HuH-7 (cell line): Measurements from ENCODE around the gene DELE1.
A peak's percentile ranks its signal among the peaks of the same experiment; 100 is the strongest.

Experiments
- DNase-seq: peaks from one replicate; pipeline ENCODE4 v3.0.0; 2011; ENCODE audit warnings: low spot score

DELE1 gene, protein sequence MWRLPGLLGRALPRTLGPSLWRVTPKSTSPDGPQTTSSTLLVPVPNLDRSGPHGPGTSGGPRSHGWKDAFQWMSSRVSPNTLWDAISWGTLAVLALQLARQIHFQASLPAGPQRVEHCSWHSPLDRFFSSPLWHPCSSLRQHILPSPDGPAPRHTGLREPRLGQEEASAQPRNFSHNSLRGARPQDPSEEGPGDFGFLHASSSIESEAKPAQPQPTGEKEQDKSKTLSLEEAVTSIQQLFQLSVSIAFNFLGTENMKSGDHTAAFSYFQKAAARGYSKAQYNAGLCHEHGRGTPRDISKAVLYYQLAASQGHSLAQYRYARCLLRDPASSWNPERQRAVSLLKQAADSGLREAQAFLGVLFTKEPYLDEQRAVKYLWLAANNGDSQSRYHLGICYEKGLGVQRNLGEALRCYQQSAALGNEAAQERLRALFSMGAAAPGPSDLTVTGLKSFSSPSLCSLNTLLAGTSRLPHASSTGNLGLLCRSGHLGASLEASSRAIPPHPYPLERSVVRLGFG

DNA sequence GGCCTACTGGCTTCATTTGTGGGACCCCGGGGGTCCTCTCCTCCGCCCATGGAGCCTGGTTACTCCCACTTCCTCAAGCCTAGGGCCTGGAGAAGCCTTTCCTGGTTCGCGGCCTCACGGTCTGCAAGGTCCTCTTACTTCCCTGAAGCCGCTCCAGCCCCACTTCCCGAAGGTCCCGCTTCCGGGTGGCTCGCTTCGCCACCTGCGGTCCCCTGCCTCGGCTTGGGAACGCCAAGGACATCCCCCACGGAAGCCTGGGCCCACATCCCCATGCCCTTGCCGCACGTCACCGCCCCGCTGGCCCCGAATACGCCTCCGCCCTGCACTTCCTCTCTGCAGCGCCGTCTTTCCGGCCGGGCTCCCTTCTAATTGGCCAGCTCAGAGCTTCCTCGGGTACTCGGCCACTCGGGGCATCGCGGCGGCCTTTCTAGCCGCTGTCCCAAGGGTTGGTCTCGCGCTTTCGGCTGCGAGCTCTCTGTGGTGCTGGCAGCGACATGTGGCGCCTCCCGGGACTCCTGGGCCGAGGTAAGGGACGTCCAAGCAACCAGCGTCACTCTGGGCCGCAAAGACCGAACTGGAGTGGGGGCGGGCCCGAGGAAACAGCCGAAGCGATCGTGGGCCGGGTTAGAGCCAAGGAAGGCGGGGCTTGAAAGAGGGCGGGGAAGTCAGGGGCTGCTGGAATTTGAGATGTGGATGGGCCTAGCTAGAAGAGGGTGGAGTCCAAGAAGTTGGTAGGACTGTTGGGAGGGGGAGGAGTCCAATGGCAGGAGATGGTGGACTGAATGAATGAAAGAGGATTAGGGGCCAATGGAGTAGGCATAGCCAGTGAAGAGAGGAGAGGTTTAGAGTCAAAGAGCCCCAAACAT is at the start of gene DELE1:
Gene DELE1, plus strand, starts transcription at position 424 of the 866 bp plus-strand sequence. Its CDS starts 71 bp downstream, at position 495.
- DNase-seq: peak; percentile 91

DNA sequence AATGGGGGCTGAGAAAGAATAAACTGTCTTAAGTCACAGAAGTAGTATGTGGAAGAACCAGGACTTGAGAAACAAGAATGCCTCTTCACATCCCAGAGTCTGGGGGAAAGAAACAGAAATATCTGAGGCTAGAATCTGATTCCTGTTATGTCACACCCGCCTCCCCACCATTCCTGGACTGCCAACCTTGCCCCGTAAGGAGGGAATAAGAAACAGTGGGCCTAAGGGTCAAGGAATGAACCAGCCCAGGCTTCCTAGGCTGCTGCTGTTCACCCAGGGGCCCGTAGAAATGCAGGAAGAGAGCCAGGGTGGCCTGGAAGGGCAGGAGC is 49.8 kb upstream of the DELE1 start:
- no peak for DNase-seq

DNA sequence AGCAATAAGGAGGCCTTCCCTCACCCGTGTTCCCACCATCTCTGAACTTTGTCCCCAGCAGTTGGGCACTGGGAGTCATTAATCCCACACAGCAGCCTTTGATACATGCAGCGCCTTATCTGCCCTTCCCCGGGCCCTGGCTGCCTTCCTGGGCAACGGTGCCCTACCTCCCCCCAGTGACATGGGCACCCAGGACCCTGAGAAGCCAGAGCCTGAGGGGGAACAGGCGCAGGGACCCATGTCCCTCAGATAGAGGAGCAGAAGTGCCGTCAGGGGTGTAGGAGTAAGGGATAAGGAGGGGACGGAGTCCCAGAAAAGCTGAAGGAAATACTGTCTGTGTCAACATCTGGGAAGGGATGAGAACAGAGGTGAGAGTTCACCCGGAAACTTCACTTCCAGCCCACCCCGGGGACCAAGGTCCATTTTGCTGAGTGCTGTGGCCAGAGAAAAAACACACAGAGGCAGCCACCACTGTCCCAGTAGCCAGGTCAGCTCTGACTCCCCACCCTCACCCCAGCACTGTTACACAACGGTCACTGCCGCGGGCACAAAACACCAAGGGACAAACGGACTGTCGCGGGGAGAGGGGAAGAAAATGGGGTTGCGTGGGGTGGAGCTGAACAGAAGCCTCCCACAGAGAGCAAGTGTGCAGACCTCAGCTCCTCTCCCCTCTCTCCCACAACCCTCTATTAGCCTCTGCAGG is 49.3 kb upstream of the DELE1 start:
- DNase-seq: peak; percentile 56

DNA sequence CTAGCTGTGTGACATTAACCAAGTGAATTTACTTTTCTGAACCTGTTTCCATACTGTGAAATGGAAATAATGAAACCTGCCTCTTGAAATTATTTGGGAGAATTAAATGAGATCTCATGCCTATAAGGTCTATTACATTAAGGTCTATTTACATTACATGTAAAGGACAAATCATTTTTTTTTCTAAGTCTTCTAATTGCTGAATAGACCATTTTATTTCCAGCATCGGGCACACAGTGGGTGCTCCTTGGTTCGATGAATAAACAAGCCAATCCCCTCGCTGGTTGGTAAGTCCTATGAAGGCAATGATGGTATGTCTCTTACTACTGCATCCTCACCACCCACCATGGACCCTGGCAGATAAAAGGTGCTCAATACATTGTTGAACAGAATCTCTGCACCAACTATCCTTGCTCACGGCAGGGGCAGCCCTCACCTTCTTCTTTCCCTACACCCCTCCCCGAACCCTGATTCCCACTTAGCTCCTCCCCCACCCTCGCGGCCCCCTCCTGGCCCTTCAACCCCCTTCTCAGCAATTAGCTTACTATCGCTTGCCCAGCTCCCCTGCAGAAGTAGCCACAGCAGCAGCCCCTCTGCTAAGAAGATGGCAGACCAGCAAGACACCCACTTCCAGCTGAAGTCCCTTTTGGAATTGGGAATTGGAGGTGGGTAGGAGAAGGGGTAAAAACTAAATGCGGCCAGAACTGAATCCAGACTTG is 48.5 kb upstream of the DELE1 start:
- DNase-seq: no peak

DNA sequence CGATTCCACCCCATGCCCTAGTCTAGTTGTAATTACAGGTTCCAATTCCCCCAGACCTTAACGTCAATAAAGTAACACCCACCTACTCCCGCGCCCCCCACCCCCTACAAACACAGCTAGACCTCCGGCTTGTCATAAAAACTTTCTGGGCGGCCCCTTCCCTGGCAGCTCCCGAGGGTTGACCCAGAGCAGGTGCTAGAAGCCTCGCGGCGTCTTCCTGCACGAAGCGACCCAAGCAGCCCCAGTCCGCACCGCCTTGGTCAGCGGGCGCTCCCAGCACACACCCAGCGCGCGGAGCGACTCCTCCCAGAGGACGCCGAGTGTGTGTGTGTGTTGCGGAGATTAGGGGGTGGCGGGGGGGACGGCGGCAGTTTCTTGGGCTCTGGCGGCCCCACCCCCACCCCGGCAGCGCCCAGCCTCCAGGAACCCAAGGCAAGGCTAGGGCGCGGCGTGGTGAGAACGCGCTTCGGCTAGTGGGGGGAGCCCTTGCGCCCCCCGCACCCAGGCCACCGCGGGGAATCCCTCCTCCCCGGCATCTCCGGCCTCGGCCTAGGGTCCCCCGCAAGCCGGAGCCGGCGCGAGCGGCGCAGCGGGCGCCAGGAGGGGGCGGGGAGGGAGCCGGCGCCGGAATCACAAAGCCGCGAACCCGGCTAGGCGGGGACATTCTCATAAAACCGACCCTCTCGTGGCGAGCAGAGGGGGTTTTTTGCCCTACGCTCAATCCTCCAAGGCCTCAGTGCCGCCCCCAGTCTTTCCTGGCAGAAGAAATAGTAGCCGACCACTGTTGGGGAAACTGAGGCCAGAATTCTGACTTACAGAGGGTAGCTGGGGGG is 47.7 kb upstream of the DELE1 start:
- DNase-seq: no peak

DNA sequence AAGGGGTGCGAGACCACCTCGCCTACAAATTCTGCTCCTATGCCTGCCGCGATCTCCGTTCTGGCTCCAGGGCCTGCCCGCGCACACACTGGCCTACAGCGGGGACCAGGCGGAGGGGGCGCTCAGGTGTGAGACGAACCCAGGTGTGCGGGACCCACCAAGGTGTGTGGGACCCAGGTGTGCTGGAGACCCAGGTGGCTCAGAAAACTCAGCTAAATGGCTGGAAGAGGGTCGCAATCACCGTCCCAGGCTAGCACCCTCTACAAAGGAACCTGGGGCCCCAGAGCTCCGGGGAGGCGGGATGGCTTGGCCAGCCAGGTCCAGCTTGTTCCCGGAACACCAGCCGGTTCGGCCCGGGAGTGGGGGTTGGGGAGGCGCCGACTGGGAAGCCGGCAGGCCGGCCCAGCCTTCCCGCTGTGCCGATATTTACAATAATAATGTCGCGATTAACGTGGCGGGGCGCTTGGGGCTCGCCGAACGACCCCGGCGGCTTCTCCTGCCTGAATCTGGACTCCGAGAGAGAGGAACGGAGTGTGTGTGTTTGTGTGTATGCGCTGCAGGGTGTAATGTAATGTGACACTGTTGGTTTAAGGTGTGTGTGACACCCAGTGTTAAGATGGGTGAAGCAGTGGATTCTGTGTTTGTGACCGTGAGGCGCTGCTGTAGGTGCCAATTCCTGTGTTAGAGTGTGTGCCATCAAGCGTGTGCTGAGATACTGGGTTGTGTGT is 46.9 kb upstream of the DELE1 start:
- no peak for DNase-seq

DNA sequence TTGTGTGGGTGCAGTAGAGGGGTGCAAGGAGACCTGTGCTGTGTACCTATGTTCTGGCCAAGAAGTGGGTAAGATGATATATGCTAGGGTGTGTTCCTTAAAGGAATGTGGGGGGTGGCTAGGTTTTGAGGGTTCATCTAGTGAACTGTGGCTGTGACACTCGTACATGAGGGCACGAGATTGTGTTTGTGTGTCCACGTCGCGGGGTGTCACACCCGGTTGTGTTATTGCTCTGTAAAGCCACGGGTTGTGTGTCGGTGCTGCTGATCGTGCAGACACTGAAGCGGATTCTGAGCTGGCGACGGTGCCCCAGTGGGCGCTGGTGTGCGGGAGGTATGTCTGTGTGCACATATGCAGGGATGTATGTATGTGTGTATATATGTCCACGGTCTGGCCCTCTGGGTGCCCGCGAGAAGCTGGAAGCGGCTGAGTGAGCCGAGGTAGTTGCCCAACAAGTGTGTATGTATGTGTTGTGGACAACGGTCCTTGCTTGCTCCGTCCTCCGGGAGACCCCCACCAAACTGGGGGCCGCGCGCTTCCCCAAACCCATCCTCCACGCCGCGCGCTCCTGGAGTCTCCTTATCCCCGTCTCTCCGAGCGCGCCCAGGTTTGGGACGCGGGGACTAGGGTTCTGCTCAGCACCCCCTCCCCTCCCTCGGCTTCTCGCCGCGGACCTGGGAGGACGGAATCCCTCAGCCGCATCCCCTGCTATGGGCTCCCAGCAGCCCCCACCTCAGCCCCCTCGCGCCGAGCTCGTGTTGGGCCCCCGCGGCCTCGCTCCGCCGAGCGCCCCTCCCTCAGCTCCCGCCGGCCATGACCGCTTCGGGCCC is 46.1 kb upstream of the DELE1 start:
- DNase-seq: no peak

DNA sequence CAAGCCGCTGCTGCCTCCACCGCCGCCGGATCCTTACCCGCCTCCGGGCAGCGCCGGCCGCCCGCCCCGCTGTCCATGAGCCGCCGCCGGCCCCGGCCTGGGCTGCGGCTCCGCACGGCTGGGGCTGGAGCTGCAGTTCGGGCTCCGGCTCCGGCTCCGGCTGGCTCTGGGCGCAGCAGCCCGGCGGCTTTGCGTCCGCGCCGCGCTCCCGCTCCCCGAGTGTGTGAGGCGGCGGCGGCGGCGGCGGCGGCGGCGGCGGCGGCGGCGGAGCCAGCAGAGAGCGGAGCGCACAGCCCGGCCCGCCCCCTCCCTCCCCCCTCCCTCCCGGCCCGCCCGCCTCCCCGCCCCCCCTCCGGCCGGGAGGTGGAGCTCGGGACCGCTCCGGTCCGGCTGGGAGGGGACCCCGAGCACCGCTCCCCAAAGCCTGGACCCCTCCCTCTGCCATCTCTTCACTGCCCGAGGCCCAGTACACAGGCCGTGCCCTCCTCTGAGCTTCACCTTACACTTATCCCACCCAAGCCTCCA is 45.4 kb upstream of the DELE1 start, which contains the start of gene PCDH1:
Gene PCDH1, minus strand, starts transcription at position 225 of the 525 bp plus-strand sequence. Its CDS starts 148 bp downstream, at position 77.
- DNase-seq: peak; percentile 37

DNA sequence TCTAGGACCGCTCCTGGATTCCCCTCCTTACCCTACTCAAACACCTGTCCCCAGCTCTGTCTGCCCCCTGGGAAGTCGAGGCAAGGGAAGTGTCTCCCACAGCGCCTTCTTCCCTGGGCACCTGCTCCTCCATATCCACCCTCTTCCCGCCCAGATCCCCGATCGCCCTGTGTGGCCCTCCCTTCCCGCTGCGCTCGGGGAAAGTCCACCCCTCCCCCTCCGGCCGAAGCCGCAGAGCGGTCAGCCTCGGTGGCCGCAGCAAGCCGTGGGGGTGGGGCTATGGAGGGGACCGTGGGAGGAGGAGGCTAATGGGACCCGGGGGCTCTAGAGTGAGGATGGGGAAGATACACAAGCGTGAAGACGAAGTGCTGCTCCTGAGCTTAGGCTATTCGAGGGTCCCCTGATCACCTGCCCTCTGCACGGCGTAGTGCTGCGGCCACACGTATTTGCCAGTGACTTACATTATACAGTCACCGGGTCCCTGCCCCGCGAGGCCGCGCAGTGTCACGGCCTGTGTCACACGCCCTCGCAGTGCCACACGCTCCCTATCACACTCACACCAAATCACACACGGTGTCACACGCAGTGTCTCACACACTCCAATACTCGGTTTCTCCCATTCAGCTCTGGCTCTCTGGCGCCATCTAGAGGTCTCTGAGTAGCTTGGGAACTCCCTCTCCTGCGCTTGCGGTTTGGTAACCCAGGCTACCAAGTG is 44.8 kb upstream of the DELE1 start:
- DNase-seq: peak; percentile 83

DNA sequence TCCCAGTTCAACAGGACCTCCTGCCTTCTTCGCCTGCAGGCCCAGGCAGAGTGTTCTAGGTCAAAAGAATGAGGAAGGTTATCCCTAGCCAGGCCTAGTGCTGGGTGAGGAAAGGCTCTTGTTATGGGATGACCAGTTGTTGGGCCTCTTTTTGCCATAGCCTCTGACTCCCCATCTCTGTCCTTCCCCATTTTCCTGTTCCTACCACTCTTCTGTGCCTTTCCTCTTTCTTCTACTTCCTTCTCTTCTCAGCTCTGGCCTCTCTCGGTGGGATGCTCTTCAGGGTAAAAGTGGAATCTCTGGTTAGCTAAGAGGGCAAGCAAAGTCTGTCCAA is 44.3 kb upstream of the DELE1 start:
- DNase-seq: no peak

DNA sequence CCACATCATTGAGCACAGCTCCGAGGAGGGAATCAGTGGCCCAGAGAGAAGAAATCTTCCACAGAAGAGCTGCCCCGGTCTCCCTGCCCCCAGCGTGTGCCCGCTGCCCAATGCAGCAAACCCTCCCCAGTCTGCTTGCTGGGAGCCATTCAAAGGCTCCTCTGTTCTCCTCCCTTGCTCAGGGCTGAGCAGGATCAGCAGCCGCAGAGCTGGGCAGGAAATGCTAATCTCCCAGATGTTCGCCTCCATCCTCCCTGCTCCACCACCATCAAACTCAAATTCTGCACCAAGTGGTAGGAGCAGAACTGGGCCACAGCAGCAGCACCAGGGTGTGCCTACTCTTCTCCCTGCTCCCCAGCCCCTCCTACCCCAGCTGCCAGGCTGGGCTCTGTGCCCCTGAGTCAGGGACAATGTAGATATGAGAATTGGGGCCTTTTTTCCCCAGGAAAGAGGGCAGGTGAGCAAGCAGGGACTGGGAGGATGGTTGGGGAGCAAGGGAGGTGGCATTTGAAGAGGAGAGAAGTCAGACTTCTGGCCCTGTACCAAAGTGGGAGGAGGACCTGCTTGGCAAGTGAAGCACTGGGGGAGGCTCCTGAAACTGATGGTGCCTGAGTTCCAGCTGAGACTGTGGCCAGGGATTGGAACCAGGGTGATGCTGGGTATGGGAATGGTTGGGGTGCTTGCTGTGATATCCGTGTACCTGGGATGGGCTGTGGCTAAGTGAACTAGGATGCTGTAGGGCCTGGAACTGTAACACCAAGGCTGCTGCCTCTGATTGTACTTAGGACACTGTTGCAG is 43.5 kb upstream of the DELE1 start:
- no peak for DNase-seq

DNA sequence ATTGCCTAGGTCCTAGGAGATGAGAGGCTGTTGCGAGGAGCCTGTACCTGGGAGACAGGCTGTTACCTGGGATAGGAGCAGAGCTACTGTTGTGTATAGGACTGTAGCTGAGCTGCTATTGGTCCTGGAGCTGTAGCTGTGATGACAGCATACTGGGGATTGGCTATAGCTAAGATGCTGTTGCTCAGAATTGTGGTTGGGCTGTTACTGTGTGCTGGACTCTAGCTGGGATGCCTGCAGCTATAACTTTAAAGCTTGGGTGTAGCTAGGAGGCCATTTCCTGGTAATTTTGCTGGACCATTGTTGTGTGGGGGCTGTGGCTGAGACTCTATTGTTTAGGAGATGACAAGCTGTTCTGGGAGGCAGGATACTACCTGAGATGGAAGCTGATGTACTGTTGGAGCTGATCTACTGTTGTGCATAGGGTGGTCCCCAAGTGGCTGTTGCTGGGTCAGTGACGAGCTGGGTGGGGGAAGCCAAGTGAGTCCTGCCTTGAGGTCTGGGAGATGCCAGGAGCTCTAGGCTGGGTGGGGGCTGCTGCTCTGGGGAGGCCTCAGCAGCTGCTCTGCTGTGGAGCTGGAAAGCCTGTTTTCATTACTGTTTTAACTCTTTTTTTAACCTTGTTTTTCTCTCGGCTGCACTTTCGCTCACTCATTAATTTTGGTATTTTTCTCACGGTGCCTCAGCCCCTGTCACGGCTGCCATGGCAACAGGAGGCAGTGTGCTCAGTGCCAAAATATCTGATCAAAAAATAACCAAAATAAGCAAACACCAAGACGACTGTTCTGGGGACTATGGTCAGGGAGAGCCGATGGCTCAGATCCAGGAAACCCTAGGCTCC is 42.5 kb upstream of the DELE1 start:
- DNase-seq: no peak

DNA sequence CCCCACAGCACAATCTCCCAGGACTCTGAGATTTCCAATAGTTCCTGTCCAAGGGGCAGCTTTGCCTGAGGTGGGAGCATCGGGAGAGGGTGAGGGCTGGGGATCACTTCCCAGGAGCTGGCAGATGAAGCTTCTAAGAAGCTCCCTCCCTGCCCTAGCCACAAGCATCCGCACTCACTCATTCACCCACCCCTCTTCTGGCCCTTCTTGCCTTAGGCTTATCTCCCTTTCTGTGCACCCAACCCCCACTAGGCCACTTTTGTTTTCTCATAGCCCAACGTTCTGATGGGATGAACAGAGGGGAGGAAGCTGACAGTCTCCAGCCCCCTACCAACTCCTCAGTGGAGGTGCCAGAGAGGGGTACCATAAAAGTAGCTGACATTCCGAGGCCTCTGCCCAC is 41.8 kb upstream of the DELE1 start:
- no peak for DNase-seq

DNA sequence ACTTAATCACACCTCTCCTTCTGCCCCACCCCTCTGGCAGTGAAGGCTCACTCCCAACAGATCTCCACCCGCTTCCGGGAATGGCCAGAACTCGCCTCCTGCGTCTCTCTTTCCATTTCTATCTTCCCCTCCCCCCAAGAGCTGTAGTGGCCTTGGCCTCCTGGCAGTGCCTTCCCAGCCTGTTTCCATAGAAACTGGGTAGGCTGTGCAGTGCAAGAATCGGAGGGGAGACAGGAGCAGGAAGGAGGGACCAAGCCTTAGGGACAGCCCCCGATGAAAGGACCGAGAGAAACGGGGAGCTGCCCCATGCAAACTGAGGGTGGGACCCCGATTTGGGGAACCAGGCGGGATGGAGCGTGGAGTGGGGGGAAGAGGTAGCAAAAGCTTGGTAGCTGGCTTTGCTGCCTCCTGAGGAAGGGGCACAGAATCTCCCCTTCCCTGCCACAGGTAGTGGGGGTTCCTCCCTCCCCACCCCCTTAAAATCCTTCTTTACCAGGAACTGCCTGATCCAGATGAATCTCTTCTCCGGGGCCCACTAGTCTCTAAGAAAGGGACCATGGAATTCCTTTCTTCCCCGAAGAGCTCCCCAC is 41.0 kb upstream of the DELE1 start:
- no peak for DNase-seq

DNA sequence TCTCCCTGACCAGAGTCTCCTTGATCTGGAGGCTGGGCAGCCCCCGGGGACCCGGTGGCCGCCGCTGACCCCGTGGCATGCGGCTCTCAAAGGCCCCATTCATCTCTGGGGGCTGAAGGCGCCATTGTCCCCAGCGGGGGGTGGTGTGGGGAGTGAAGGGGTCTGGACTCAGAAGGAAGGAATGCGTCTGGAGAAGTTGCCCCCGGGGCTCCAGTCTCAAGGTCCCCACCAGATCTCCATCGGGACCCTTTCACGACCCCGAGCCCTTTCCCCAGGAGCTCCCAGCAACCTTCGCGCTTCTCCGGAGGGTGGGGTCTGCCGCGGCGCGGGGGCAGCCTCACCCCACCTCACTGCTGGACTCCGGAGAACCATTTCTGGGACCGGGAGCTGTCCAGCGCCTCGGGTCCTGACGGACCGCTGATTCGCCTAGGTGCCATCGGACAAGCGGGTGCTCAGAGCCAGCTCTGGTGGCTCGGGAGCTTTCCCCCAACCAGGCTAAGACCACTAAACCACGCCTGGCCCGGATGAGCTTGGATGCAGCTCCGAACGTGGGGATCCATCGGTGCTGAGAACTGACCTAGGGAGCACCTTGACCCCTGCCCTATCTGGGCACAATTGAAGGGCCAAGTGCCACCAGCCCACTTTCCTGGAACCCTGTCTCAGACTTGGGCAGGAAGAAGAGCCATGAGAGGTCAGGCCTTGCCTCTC is 40.3 kb upstream of the DELE1 start:
- no peak for DNase-seq
